ENCODE results near the gene GLRX3. TPM values are rescaled to one million over a fixed set of nuclear protein-coding genes. Genes with fewer than 3 reads are reported as not detected.

The GLRX3 gene
- polyA plus RNA-seq, 1 donor from 2014 or later: 118 TPM

DNA sequence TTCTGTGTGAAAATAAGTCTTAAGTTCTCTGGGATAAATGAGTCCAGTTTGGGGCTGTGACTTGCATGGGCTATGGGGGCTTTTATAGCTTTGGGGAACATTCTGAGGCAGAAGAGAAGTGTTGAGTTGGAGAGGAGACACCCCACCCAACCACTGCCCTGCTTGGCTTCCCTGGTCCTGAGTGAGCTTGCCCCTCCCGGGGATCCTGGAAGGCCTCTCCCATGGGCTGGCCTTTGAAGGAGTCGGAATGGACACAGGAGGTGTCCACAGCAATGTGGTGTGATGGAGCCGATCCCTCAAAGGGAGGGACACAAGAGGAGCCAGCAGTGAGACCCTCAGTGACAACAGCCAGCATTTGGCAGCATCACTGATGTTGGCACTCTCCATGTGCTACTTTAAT is 89.8 kb downstream of the GLRX3 start:
- no peak overlapping the region for H3K4me2 ChIP-seq (ENCODE audit: low read length)
- no peaks in the 10 kb centered on the region for H3F3A ChIP-seq (ENCODE audit: insufficient read depth, low read length, poor library complexity, severe bottlenecking)
- H3K27me3 ChIP-seq (ENCODE audit: insufficient read depth, low read depth, low read length): no peaks in the 10 kb centered on the region
- H3K9me2 ChIP-seq (ENCODE audit: insufficient read depth, low read length): no peaks in the 10 kb centered on the region
- H3K27ac ChIP-seq (ENCODE audit: low read length): no peak overlapping the region
- H3K9ac ChIP-seq (ENCODE audit: low read length): no peak overlapping the region
- H2AFZ ChIP-seq (ENCODE audit: low read depth, low read length): no peak overlapping the region
- TF ChIP-seq MXI1 (conservative IDR thresholded peaks at IDR 0.05; ENCODE audit: poor library complexity, severe bottlenecking): no peak
- TF ChIP-seq, protein P1, sequence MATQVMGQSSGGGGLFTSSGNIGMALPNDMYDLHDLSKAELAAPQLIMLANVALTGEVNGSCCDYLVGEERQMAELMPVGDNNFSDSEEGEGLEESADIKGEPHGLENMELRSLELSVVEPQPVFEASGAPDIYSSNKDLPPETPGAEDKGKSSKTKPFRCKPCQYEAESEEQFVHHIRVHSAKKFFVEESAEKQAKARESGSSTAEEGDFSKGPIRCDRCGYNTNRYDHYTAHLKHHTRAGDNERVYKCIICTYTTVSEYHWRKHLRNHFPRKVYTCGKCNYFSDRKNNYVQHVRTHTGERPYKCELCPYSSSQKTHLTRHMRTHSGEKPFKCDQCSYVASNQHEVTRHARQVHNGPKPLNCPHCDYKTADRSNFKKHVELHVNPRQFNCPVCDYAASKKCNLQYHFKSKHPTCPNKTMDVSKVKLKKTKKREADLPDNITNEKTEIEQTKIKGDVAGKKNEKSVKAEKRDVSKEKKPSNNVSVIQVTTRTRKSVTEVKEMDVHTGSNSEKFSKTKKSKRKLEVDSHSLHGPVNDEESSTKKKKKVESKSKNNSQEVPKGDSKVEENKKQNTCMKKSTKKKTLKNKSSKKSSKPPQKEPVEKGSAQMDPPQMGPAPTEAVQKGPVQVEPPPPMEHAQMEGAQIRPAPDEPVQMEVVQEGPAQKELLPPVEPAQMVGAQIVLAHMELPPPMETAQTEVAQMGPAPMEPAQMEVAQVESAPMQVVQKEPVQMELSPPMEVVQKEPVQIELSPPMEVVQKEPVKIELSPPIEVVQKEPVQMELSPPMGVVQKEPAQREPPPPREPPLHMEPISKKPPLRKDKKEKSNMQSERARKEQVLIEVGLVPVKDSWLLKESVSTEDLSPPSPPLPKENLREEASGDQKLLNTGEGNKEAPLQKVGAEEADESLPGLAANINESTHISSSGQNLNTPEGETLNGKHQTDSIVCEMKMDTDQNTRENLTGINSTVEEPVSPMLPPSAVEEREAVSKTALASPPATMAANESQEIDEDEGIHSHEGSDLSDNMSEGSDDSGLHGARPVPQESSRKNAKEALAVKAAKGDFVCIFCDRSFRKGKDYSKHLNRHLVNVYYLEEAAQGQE (IDR thresholded peaks at IDR 0.05; ENCODE audit: borderline replicate concordance): no peak
- TF ChIP-seq SMC3 (conservative IDR thresholded peaks at IDR 0.05; ENCODE audit: poor library complexity): no peak
- no peak for TF ChIP-seq POLR2AphosphoS5 (IDR thresholded peaks at IDR 0.05)
- TF ChIP-seq EP300 (conservative IDR thresholded peaks at IDR 0.05; ENCODE audit: poor library complexity, severe bottlenecking): no peak
- no peak for TF ChIP-seq EZH2 (IDR thresholded peaks at IDR 0.05; ENCODE audit: borderline replicate concordance, insufficient read depth, low read length, poor library complexity, severe bottlenecking)
- TF ChIP-seq RAD21 (conservative IDR thresholded peaks at IDR 0.05): no peak
- TF ChIP-seq CTCF (IDR thresholded peaks at IDR 0.05; ENCODE audit: poor library complexity, severe bottlenecking): no peak
- no peak for TF ChIP-seq TAF1 (IDR thresholded peaks at IDR 0.05; ENCODE audit: low read depth)
- no peaks in the 10 kb centered on the region for H4K20me1 ChIP-seq (ENCODE audit: insufficient read depth)
- H3K79me2 ChIP-seq (replicated peaks; ENCODE audit: insufficient read depth, low read length): no peaks in the 10 kb centered on the region
- no peaks in the 10 kb centered on the region for H3K36me3 ChIP-seq (ENCODE audit: insufficient read depth, low read length)
- no peaks in the 10 kb centered on the region for H3K9me3 ChIP-seq (ENCODE audit: low read length)
- no peak overlapping the region for H3K4me3 ChIP-seq (ENCODE audit: low read length)

- Histone ChIP-seq H3K9ac (ENCODE audit: low read length) (no peak overlapping the region), H4K20me1 (ENCODE audit: insufficient read depth) (no peaks in the 10 kb centered on the region), H2AFZ (ENCODE audit: low read depth, low read length) (no peak overlapping the region), H3K79me2 (replicated peaks; ENCODE audit: insufficient read depth, low read length) (no peaks in the 10 kb centered on the region), H3F3A (ENCODE audit: insufficient read depth, low read length, poor library complexity, severe bottlenecking) (no peaks in the 10 kb centered on the region), H3K9me2 (ENCODE audit: insufficient read depth, low read length) (no peaks in the 10 kb centered on the region), H3K9me3 (ENCODE audit: low read length) (no peaks in the 10 kb centered on the region), H3K27me3 (ENCODE audit: insufficient read depth, low read depth, low read length) (no peaks in the 10 kb centered on the region), H3K4me3 (ENCODE audit: low read length) (no peak overlapping the region), H3K4me2 (ENCODE audit: low read length) (no peak overlapping the region), H3K36me3 (ENCODE audit: insufficient read depth, low read length) (no peaks in the 10 kb centered on the region), H3K27ac (ENCODE audit: low read length) (no peak overlapping the region)
- TF ChIP-seq, protein P1 (IDR thresholded peaks at IDR 0.05; ENCODE audit: borderline replicate concordance): no peak
- no peak for TF ChIP-seq SMC3 (conservative IDR thresholded peaks at IDR 0.05; ENCODE audit: poor library complexity)
- no peak for TF ChIP-seq CTCF (IDR thresholded peaks at IDR 0.05; ENCODE audit: poor library complexity, severe bottlenecking)
- TF ChIP-seq EZH2 (IDR thresholded peaks at IDR 0.05; ENCODE audit: borderline replicate concordance, insufficient read depth, low read length, poor library complexity, severe bottlenecking): no peak
- no peak for TF ChIP-seq POLR2AphosphoS5 (IDR thresholded peaks at IDR 0.05)
- no peak for TF ChIP-seq TAF1 (IDR thresholded peaks at IDR 0.05; ENCODE audit: low read depth)
These were observed 91.7 kb downstream of the GLRX3 start for GRCh38 chr10:130227883-130228282.

All from neural cell (in vitro differentiated cells).